GM20431 (cell line): Measurements from ENCODE around the gene GRID1.
"Not testable (repeated sequence)": the region's sequence is repeated elsewhere in the genome, so short reads cannot be mapped to it uniquely, and the experiment has no call there.

Source experiments
- in situ Hi-C: fragments of 300-500 bp; cut with MseI, MboI; formaldehyde crosslinking; loops from one replicate; pipeline ENCODE4 v1.15.0; 2020; ENCODE audit warnings: low sequenced_read_pairs; ENCODE audit not compliant: unreplicated experiment

GRID1 gene

DNA sequence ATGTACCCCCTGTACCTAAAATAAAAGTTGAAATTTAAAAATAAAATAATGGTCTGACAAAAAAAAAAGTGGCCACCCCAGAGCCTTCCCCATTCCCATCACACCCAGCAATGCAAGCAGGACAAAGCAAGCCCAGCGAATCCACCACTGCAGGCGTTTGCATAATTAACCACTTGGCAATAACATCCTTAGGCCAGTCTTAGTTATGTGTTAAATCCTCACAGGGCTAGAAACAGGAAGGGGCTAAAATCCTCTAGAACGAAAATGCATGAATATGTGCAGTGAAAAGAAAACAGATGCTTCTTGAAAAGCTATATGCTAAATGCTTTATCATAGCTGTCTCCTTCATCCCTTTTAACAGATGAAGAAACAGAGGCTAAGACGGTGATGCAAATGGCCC lies 229.7 kb downstream of the GRID1 start:
- in situ Hi-C loops, result no loop called here

GRCh38 chr10:86135191-86135590 lies 231.4 kb downstream of the GRID1 start:
- in situ Hi-C loops, result no loop called here

DNA sequence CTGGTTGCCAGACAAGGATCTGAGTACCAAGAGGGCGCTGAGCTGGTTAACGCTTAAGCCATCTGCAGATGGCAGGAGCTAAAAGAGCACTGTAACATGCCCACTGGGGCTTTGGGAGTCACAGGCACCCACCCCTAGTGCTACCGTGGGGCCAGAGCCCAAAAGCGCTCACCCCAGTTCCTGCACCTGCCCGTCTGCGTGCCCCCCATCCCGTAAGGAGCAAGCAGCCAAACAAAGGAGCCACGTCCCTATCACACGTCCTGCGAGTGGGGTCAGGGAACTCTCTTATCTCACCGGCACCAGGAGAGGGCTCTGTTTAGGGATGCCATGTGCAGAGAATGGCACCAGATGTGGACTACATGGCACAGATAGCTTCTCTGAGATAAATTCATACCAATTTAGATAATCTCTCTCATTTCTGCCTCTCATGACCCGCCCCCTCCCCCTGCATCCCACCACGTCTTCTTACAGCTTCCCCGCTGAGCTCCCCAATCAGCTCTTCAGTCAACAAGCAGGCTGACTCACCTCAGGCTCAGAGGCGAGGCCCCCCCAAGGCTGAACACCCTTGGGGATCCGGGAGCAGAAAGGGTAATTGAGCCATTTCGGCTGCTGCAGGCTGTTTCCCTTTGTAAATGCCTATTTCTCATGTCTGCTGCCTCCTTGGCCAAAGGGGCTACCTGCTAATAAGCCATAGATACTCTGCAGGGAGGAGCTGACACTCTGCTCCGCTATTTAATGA lies 235.7 kb downstream of the GRID1 start:
- in situ Hi-C loops, result no loop called here

DNA sequence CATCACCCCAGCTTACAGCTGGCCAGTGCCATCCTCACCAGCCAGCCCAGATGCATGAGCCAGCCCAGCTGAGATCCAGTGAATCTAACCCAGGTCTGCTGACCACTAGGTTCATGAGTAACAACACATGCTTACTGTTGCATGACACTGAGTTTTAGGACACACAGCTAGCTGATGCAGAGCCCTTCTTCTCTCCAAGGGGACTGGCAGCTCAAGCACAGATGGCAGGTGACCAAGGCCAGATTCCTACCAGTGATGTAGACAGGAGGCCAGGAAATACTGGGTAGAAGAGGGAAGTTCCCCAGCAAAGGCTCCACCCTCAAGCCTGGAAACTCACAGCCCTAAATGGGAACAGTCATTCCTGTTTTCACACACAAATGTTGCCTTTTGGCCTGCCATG lies 236.6 kb downstream of the GRID1 start:
- in situ Hi-C loops, result no loop called here

DNA sequence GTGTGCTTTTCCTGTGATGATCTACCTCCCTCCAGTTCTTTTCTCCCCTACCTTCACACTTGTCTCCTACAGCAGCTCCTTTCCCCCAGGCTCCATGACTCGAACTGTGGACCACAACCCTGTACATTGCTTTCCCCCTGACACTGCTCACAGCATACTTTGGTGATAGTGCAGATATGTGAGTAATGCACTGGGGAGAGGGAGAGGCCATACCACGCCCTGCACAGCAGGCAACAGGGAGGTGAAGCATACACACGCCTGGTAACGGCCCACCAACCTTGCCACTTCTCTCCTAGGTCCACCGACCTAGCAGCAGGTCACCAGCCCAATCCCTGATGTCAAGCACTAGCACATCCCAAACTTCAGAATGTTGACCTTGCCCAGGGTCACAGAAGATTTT lies 238.2 kb downstream of the GRID1 start:
- in situ Hi-C loops, result no loop called here

DNA sequence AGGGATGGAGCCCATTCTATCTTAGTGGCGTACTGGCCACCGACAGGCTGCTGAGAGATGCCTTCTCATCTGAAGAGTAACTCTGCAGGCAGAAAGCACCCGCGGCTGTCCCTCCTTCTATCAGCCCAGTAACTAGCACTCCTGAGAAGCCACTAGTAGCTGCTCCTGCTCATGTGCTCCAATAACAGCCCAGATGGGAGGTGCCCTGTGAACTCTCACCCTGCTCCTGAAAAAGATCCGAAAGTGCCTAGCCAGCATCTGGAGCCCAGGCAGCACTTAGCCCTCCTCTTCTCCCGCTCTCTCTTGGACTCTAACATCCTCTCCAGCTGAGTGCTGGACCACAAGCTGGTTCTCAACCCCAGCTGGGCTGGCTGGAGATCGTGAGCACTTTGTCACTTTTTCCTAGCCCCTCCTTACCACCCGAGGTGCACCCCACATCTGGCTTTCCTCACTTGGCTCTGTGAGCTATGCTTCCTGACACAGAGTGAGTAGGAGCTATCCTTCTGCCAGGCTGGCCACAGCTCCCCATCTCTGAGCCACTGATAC lies 239.2 kb downstream of the GRID1 start:
- in situ Hi-C loops, result no loop called here

DNA sequence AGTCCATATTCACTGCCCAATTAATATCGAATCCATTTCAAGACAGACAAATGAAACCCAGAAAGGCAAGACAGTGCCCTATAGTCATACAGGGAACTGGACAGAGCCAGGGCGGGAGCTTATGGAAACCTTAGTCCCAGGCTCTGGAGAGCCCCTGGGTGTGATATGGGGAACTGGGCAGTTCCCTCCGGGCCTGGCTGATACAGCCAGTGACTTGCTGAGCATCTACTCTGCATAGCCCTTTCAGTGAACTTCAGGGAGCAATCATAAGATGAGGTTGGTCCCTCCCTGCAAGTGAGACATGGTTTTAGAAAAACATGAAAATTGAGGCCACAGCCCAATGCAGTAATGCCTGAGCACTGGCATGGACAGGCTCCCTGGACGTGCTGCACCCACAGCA lies 241.9 kb downstream of the GRID1 start:
- in situ Hi-C loops, result no loop called here

GRCh38 chr10:86123715-86124114 lies 242.9 kb downstream of the GRID1 start:
- in situ Hi-C loops, result no loop called here

- in situ Hi-C loops, result no loop called here
These were observed 243.3 kb downstream of the GRID1 start for GRCh38 chr10:86123304-86123703.

GRCh38 chr10:86122646-86123045 lies 243.9 kb downstream of the GRID1 start:
- in situ Hi-C loops, result no loop called here

DNA sequence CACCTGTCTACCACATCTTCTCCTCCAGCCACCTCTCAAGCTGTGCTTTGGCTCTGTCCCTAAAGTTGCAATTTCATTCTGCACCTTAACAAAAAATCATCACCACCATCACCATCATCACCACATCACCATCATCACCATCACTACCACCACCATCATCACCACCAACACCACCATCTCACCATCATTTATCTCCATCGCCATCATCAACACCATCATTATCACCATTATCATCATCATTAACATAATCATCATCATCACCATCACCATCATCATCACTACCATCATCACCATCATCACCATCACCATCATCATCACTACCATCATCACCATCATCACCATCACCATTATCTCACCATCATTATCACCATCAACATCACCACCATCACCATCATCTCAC lies 245.4 kb downstream of the GRID1 start:
- in situ Hi-C loops, result no loop called here

- in situ Hi-C loops, result no loop called here
These were observed 249.5 kb downstream of the GRID1 start for GRCh38 chr10:86117051-86117450.

- in situ Hi-C loops, result no loop called here
These were observed 252.6 kb downstream of the GRID1 start for GRCh38 chr10:86113983-86114382.

DNA sequence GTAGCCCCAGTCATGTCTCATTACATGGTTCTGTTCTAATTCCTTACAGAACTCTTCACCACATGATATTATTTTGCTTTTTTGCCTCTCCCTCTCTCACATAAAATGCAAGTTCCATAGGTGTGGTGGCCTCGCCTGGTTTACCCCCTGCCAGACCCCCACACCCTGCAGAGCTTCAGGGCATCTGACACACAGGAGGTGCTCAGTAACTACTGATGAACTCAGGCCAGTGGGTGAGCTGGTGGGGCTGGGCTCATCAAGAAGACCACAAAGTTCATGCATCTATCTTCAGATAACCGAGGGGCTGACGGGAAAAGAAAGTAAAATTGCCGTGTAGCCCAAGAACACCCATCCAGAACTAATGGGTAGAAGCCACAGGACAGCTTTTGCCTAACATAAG lies 253.1 kb downstream of the GRID1 start:
- in situ Hi-C loops, result no loop called here

- in situ Hi-C loops, result no loop called here
These were observed 253.6 kb downstream of the GRID1 start for GRCh38 chr10:86113044-86113443.

GRCh38 chr10:86111902-86112545 lies 254.6 kb downstream of the GRID1 start:
- in situ Hi-C loops, result no loop called here

- in situ Hi-C loops, result no loop called here
These were observed 256.3 kb downstream of the GRID1 start for GRCh38 chr10:86110156-86110786.

- in situ Hi-C loops, result no loop called here
These were observed 257.2 kb downstream of the GRID1 start for GRCh38 chr10:86109421-86109820.

GRCh38 chr10:86108696-86109095 lies 257.9 kb downstream of the GRID1 start:
- in situ Hi-C loops, result no loop called here

DNA sequence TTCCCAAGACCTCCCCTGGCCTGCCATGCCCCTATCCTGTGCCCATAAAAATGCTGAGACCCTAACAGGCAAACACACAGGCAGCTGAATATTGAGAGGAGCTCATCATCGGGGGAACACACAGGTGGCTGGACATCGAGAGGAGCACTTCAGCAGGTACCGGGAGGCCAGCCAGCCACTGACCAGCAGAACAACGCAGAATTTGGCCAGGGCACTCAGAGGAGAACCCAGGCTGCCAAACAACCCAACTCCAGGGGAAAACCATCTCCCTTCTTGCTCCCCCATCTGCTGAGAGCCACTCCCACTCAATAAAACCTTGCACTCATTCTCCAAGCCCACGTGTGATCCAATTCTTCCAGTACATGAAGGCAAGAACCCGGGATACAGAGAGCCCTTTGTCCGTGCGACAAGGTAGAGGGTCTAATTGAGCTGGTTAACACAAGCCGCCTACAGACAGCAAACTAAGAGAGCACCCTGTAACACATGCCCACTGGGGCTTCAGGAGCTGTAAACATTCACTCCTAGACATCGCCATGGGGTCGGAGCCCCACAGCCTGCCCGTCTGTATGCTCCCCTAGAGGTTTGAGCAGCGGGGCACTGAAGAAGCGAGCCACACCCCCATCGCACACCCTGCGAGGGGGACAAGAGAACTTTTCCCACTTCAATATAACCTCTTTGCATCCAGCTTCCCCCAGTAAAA lies 258.8 kb downstream of the GRID1 start:
- in situ Hi-C loops, result not testable (repeated sequence)

DNA sequence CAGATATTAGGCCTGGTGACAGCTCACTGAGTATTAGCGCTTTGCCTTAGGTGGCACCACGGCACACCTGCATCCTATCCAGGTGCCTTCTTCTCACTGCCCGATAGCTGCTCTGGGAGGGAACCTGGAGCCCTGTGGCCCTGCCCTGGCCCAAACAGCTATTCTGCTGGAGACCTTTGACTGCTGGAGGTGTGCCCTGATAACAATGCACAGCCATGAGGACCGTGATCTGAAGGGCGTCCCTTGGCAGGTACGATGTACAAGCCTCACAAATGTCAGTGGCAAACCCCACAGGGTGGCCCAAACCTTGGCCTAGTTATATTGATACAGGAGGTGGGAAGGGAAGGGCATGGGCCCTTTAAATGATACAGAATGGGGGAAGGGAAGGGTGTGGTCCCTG lies 259.5 kb downstream of the GRID1 start:
- in situ Hi-C loops, result no loop called here
